CD14-positive monocyte (primary cell): ENCODE measurements around the gene SSBP4. TPM values are rescaled to one million over a fixed set of nuclear protein-coding genes. Genes with fewer than 3 reads are reported as not detected.

Experiments used
- DNase-seq, 3 donors: peaks; one replicate each; pipeline ENCODE4 v3.0.0-alpha.2; 2011 to 2022
- H2AFZ ChIP-seq: 2 replicates; pipeline ENCODE4 v1.6.0; 2012; ENCODE audit warnings: mild to moderate bottlenecking, low read depth, low read length, inconsistent platforms; ENCODE audit not compliant: insufficient read depth, poor library complexity, severe bottlenecking
- H3K27ac ChIP-seq, 2 donors: 1 replicate in 1 of 2; 2 replicates in 1 of 2; pipeline ENCODE4 v1.5.1; 2012 to 2013; ENCODE audit warnings: low read length in 2 of 2, control low read depth in 1 of 2, inconsistent platforms in 1 of 2, low read depth in 1 of 2, mild to moderate bottlenecking in 1 of 2
- H3K27me3 ChIP-seq, 2 donors: one replicate each; pipeline versions ENCODE4 v1.6.0 to v1.6.1; 2011 to 2013; ENCODE audit warnings: low read length in 2 of 2; ENCODE audit not compliant: control insufficient read depth in 2 of 2, insufficient read depth in 2 of 2
- H3K36me3 ChIP-seq, 2 donors: replicated peaks in 1 of 2; 1 replicate in 1 of 2; 2 replicates in 1 of 2; pipeline versions ENCODE4 v1.5.1 to v1.6.1; 2012 to 2013; ENCODE audit warnings: low read length in 2 of 2, control low read depth in 1 of 2, inconsistent platforms in 1 of 2, mild to moderate bottlenecking in 1 of 2; ENCODE audit not compliant: insufficient read depth in 2 of 2, control insufficient read depth in 1 of 2
- H3K4me1 ChIP-seq, 2 donors: 1 replicate in 1 of 2; 2 replicates in 1 of 2; pipeline versions ENCODE4 v1.5.1 to v1.6.1; 2012 to 2013; ENCODE audit warnings: low read length in 2 of 2, control low read depth in 1 of 2, inconsistent platforms in 1 of 2, mild to moderate bottlenecking in 1 of 2, moderate library complexity in 1 of 2; ENCODE audit not compliant: insufficient read depth in 2 of 2, control insufficient read depth in 1 of 2
- H3K4me2 ChIP-seq: replicated peaks from 2 replicates; pipeline ENCODE3; 2012; ENCODE audit warnings: low read length, moderate library complexity, mild to moderate bottlenecking; ENCODE audit not compliant: poor library complexity, severe bottlenecking; ENCODE audit errors: extremely low read depth
- H3K4me3 ChIP-seq, 3 experiments: fragments of 200-600 bp in 1 of 3; sonication (generic) in 1 of 3; replicated peaks in 1 of 3; 1 replicate in 2 of 3; 2 replicates in 1 of 3; pipeline ENCODE4 v1.5.1; 2011 to 2013; ENCODE audit warnings: low read length in 3 of 3, mild to moderate bottlenecking in 3 of 3, control low read depth in 2 of 3, low read depth in 2 of 3, inconsistent platforms in 1 of 3, moderate library complexity in 1 of 3
- H3K79me2 ChIP-seq: 2 replicates; pipeline ENCODE4 v1.6.0; 2012; ENCODE audit warnings: mild to moderate bottlenecking, control low read depth, inconsistent platforms, low read length, moderate library complexity; ENCODE audit not compliant: insufficient read depth
- H3K9ac ChIP-seq: 2 replicates; pipeline ENCODE4 v1.6.0; 2017; ENCODE audit warnings: low read length, mild to moderate bottlenecking; ENCODE audit not compliant: insufficient read depth, poor library complexity, severe bottlenecking
- H3K9me3 ChIP-seq, 2 donors: replicated peaks in 1 of 2; 1 replicate in 1 of 2; 2 replicates in 1 of 2; pipeline versions ENCODE4 v1.5.1 to v1.6.1; 2012 to 2013; ENCODE audit warnings: low read length in 2 of 2, control low read depth in 1 of 2; ENCODE audit not compliant: control insufficient read depth in 1 of 2, insufficient read depth in 1 of 2
- H4K20me1 ChIP-seq: 2 replicates; pipeline ENCODE4 v1.6.0; 2012; ENCODE audit warnings: mild to moderate bottlenecking, low read length, control low read depth, moderate library complexity; ENCODE audit not compliant: insufficient read depth
- H3K27ac Mint-ChIP-seq, 7 donors: one replicate each; pipeline ENCODE4 v1.8.0; 2020; ENCODE audit warnings: mild to moderate bottlenecking in 7 of 7, mixed read lengths in 7 of 7, moderate library complexity in 6 of 7, inconsistent platforms in 2 of 7
- H3K27me3 Mint-ChIP-seq, 3 donors: one replicate each; pipeline ENCODE4 v1.8.0; 2021 to 2022; ENCODE audit warnings: low read depth in 3 of 3, mild to moderate bottlenecking in 3 of 3, mixed read lengths in 3 of 3, moderate library complexity in 3 of 3, inconsistent platforms in 1 of 3
- H3K36me3 Mint-ChIP-seq, 2 donors: one replicate each; pipeline ENCODE4 v1.8.0; 2020; ENCODE audit warnings: mixed read lengths in 2 of 2, inconsistent platforms in 1 of 2, mild to moderate bottlenecking in 1 of 2
- H3K4me1 Mint-ChIP-seq: one replicate; pipeline ENCODE4 v1.8.0; 2020; ENCODE audit warnings: mild to moderate bottlenecking, mixed read lengths
- H3K4me3 Mint-ChIP-seq, 2 donors: one replicate each; pipeline ENCODE4 v1.8.0; 2020; ENCODE audit warnings: mild to moderate bottlenecking in 2 of 2, mixed read lengths in 2 of 2, moderate library complexity in 1 of 2
- H3K9me3 Mint-ChIP-seq, 7 donors: one replicate each; pipeline ENCODE4 v1.8.0; 2020 to 2022; ENCODE audit warnings: mixed read lengths in 7 of 7, mild to moderate bottlenecking in 6 of 7, moderate library complexity in 6 of 7, inconsistent platforms in 2 of 7
- WGBS: methylation state at CpG from one replicate; pipeline ENCODE4 v1.1.5; 2013; ENCODE audit warnings: missing lambda C conversion rate; ENCODE audit not compliant: insufficient coverage; 5-methylcytosine and 5-hydroxymethylcytosine counted together
- intact Hi-C, 2 donors: fragments of 100-400 bp; cut with micrococcal nuclease; formaldehyde crosslinking; loops; one replicate each; pipeline versions ENCODE4 v1.15.0 to v1.15.1; 2023
- polyA plus RNA-seq, 3 donors: library from polyadenylated mRNA; depleted of rRNA in 1 of 3; unstranded in 2 of 3; stranded (reverse) in 1 of 3; fragments of 300-500 nt in 2 of 3; fragments of >200 nt in 1 of 3; fragmentation: Illumina TruSeq in 2 of 3; gene quantifications; 1 replicate in 2 of 3; 2 replicates in 1 of 3; pipeline ENCODE4 v1.2.3, GENCODE V29; 2012 to 2021
- TF ChIP-seq, protein P1 (sequence below): fragments of 200-600 bp; IDR thresholded peaks from one replicate; pipeline ENCODE4 v1.8.0; 2022; ENCODE audit warnings: antibody characterized with exemption, mild to moderate bottlenecking

SSBP4 gene
- polyA plus RNA-seq, 3 donors: 38.5 to 74.5 (median 48.3) TPM

DNA sequence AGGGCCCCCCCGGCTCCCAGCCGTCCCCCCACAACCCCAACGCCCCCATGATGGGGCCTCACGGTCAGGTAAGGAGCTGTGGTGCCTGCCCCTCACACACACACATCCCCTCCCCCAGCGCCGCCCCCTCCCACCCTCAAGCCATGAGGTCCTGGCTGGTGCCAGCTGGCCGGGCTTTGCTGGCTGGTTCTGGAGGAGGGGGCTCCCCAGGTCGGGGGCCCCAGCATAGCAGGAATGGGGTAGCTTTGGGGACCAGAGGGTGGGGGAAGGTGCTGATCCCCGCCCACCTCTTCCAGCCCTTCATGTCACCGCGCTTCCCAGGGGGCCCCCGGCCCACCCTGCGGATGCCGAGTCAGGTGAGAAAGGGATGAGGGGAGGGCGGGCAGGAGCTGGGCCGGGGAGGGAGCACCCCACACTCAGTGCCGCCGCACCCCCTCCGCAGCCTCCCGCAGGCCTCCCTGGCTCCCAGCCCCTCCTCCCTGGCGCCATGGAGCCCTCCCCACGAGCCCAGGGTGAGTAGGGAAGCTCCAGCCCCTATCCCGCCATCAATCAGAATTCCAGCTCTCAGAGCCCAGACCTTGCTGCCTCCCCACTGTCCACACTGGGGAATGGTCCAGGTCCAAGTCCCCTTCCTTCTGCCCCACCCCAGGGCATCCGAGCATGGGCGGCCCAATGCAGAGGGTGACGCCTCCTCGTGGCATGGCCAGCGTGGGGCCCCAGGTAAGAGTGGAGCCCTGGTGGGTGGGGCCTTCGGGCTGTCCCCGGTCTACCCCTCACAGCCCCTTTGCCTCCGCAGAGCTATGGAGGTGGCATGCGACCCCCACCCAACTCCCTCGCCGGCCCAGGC, 12.4 kb downstream of the SSBP4 start:
- peaks cover 76% of the 10 kb centered on the region for H4K20me1 ChIP-seq
- intact Hi-C loops: no loop called here
- no peak overlapping the region for H3K27ac ChIP-seq
- H3K27me3 ChIP-seq: peaks cover 0 to 23% of the 10 kb centered on the region in 2 donors
- peaks cover 8% of the 10 kb centered on the region for H3K79me2 ChIP-seq
- peaks cover 21 to 43% (median 22%) of the 10 kb centered on the region in 3 donors for H3K27me3 Mint-ChIP-seq
- no peaks in the 10 kb centered on the region for H3K9me3 ChIP-seq
- peaks cover 20% of the 10 kb centered on the region for H3K4me1 Mint-ChIP-seq
- H3K36me3 ChIP-seq: peaks cover 0 to 3% of the 10 kb centered on the region in 2 donors
- H3K36me3 Mint-ChIP-seq: peaks cover 4 to 26% of the 10 kb centered on the region in 2 donors
- DNase-seq: no peak
- H2AFZ ChIP-seq: no peak overlapping the region
- H3K4me1 ChIP-seq: peaks cover 27 to 46% of the 10 kb centered on the region in 2 donors
- TF ChIP-seq, protein P1, sequence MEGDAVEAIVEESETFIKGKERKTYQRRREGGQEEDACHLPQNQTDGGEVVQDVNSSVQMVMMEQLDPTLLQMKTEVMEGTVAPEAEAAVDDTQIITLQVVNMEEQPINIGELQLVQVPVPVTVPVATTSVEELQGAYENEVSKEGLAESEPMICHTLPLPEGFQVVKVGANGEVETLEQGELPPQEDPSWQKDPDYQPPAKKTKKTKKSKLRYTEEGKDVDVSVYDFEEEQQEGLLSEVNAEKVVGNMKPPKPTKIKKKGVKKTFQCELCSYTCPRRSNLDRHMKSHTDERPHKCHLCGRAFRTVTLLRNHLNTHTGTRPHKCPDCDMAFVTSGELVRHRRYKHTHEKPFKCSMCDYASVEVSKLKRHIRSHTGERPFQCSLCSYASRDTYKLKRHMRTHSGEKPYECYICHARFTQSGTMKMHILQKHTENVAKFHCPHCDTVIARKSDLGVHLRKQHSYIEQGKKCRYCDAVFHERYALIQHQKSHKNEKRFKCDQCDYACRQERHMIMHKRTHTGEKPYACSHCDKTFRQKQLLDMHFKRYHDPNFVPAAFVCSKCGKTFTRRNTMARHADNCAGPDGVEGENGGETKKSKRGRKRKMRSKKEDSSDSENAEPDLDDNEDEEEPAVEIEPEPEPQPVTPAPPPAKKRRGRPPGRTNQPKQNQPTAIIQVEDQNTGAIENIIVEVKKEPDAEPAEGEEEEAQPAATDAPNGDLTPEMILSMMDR: no peak
- no peak overlapping the region for H3K27ac Mint-ChIP-seq
- H3K9ac ChIP-seq: no peak overlapping the region
- H3K9me3 Mint-ChIP-seq: peaks cover 0 to 3% (median 0%) of the 10 kb centered on the region in 7 donors
- WGBS: 73% methylated on average over 4 of the region's 34 CpGs
- H3K4me3 ChIP-seq: no peak overlapping the region
- H3K4me3 Mint-ChIP-seq: no peak overlapping the region
- H3K4me2 ChIP-seq: no peak overlapping the region

DNA sequence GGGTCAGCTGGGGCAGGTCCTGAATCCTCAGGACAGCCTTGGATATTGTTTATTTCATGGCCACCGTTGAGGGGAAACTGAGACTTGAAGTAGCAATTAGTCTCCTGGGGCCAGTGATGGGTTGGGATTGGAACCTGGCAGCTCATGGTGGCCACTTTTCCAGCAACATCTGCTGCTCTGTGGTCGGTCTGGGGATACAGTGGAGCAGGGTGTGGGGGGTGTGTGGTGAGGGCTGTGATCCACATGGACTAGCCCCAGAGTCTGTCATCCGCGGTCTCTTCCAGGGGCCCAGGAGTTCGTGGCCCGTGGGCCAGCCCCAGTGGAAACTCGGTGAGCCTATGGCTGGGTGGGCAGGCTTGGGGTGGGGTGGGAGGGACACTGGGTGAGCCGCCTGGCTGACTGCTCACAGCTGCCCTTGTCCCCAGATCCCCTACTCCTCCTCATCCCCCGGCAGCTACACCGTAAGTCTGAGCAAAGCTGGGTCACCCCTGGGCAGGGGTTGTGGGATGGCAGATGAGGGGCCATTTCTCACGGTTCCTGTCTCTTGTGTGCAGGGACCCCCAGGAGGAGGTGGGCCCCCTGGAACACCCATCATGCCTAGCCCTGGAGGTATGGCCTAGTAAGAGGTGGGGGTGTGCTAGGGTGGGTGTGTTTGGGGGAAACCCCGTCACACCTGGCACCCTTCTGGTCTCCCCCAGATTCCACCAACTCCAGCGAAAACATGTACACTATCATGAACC, 13.2 kb downstream of the SSBP4 start:
- H3K4me3 ChIP-seq: peak overlapping the region in 2 of 3 experiments; percentile 32 to 72
- Mint-ChIP-seq H3K4me3 (peak overlapping the region; percentile 41 to 46), H3K9me3 (peaks cover 0 to 5% (median 0%) of the 10 kb centered on the region in 7 donors), H3K4me1 (peaks cover 23% of the 10 kb centered on the region), H3K27me3 (peaks cover 21 to 52% (median 29%) of the 10 kb centered on the region in 3 donors), H3K36me3 (peaks cover 4 to 22% of the 10 kb centered on the region in 2 donors), H3K27ac (peak overlapping the region in 1 of 7 donors; percentile 69)
- H3K79me2 ChIP-seq: peaks cover 8% of the 10 kb centered on the region
- TF ChIP-seq, protein P1: no peak
- H4K20me1 ChIP-seq: peaks cover 70% of the 10 kb centered on the region
- H3K9ac ChIP-seq: peak overlapping the region; percentile 47
- H3K36me3 ChIP-seq: peaks cover 0 to 3% of the 10 kb centered on the region in 2 donors
- no peaks in the 10 kb centered on the region for H3K9me3 ChIP-seq
- peak overlapping the region; percentile 92 for H3K4me2 ChIP-seq
- H3K27me3 ChIP-seq: peaks cover 0 to 29% of the 10 kb centered on the region in 2 donors
- intact Hi-C loops: no loop called here
- 81% methylated on average over 3 of the region's 13 CpGs for WGBS
- H3K27ac ChIP-seq: no peak overlapping the region
- no peak for DNase-seq
- peak overlapping the region; percentile 62 for H2AFZ ChIP-seq
- H3K4me1 ChIP-seq: peaks cover 35 to 54% of the 10 kb centered on the region in 2 donors
